Activated naive CD4-positive, alpha-beta T cell (primary cell): ENCODE measurements around the gene MTURN.

Experiments
- DNase-seq, 4 experiments: peaks; one replicate each; lab custom pipeline; 2025; lab: John Stamatoyannopoulos, UW

MTURN gene

DNA sequence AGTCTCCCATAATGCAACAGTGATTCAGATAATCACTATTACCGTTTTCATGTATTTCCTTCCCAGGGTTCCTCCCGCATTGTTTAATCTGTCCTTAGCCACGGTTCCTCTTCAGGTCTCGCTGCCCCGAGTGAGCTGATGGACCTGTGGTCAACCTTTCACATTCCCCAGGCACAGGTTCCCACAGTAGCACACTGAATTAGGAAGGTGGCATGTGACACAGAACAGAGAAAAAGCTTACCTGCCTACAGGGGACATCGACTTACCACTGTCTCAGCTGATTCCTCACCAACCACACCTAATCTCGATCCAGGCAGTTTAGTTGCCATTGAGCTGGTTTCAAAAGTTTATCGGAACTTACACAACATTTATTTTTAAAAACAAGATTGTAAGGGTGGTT is 72.2 kb downstream of the MTURN start:
- DNase-seq, result no peak

DNA sequence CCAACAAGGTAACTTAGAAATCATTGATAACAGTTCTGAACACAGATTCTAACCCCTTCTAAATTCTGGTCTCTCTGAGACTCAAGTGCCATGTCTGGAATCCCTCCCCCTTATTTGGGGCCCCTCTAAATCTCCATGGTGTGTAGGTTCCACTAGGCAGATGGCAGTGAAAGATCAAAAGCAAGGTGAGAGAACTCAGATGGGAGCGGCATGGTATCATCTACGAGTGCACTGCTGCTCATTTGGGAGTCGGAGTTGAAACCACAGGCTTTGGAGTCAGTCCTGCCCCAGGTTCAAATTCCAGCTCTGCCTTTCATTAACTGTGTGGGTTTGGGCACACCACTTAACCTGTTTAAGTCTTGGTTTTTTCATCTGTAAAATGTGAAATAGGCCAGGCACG is 72.6 kb downstream of the MTURN start:
- DNase-seq, result no peak

DNA sequence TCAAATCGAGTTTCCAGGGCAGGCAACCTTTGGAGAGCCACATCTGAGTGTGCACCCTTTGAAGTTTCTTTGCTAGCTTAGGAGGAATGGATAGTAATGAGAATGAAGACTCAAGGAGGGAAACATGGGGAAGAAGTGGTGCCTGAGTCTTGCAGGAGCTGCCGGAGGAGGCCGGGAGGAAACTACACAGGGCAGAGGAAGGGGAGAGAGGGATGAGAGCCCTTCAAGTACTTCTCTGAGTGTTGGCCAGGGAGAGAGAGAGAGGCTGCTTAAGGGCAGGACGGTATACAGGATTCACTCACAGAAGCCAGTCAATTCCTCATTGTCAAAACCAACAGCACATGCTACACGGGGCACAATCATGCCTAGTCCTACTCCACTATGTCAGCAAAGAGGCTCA is 75.2 kb downstream of the MTURN start:
- no peak for DNase-seq
